A549 (cell line): Measurements from ENCODE around the gene SMIM29.

ENCODE experiments used
- CEBPB ChIP-seq, 2 experiments: fragments of >200 bp in 1 of 2; sonication (Bioruptor Twin) in 1 of 2; formaldehyde crosslinking in 1 of 2; IDR thresholded peaks; 2 replicates each; pipeline ENCODE4 v1.6.1; 2012 to 2016
- CTCF ChIP-seq: fragments of >200 bp; sonication (Bioruptor Twin); formaldehyde crosslinking; IDR thresholded peaks from 3 replicates; pipeline ENCODE4 v1.5.1; 2016
- FOSL2 ChIP-seq, 2 experiments: fragments of 450-650 bp in 1 of 2; fragments of >200 bp in 1 of 2; sonication (Bioruptor Twin) in 1 of 2; formaldehyde crosslinking; IDR thresholded peaks; 2 replicates each; pipeline versions ENCODE4 v1.5.0 to v1.6.1; 2016 to 2020; ENCODE audit warnings: mild to moderate bottlenecking in 1 of 2, moderate library complexity in 1 of 2
- JUNB ChIP-seq: fragments of >200 bp; sonication (Bioruptor Twin); formaldehyde crosslinking; IDR thresholded peaks from 2 replicates; pipeline ENCODE4 v1.6.1; 2016
- KDM5A ChIP-seq: fragments of 200-600 bp; sonication (generic); IDR thresholded peaks from 2 replicates; pipeline ENCODE4 v1.6.1; 2016; ENCODE audit warnings: antibody characterized with exemption, mild to moderate bottlenecking
- MAFK ChIP-seq: fragments of 450-650 bp; IDR thresholded peaks from 2 replicates; pipeline ENCODE4 v1.6.1; 2014; ENCODE audit not compliant: partially characterized antibody
- MAZ ChIP-seq: fragments of 150-350 bp; IDR thresholded peaks from 2 replicates; pipeline ENCODE4 v1.6.1; 2014; ENCODE audit warnings: antibody characterized with exemption, low read depth, low read length, borderline replicate concordance
- PHF8 ChIP-seq: fragments of 200-600 bp; sonication (generic); IDR thresholded peaks from 2 replicates; pipeline ENCODE4 v1.6.1; 2016; ENCODE audit warnings: low read depth, mild to moderate bottlenecking, antibody characterized with exemption, moderate library complexity, borderline replicate concordance
- POLR2A ChIP-seq: IDR thresholded peaks from 2 replicates; pipeline ENCODE4 v1.6.1; 2012; ENCODE audit warnings: mild to moderate bottlenecking, low read length
- RAD21 ChIP-seq, 2 experiments: fragments of >200 bp in 1 of 2; sonication (Bioruptor Twin) in 1 of 2; formaldehyde crosslinking in 1 of 2; IDR thresholded peaks in 1 of 2; conservative IDR thresholded peaks in 1 of 2; 2 replicates in 1 of 2; 3 replicates in 1 of 2; pipeline ENCODE4 v1.6.1; 2012 to 2018; ENCODE audit warnings: inconsistent platforms in 1 of 2
- REST ChIP-seq: fragments of 200-600 bp; sonication (generic); IDR thresholded peaks from 2 replicates; pipeline ENCODE4 v1.6.1; 2016; ENCODE audit warnings: antibody characterized with exemption, mild to moderate bottlenecking, moderate library complexity
- SMC3 ChIP-seq: fragments of >200 bp; sonication (Bioruptor Twin); formaldehyde crosslinking; IDR thresholded peaks from 3 replicates; pipeline ENCODE4 v1.6.1; 2018; ENCODE audit warnings: inconsistent platforms
- USF2 ChIP-seq: fragments of 450-650 bp; IDR thresholded peaks from 2 replicates; pipeline ENCODE4 v1.6.1; 2014; ENCODE audit warnings: antibody characterized with exemption

GRCh38 chr6:34241351-34242215 is 7.2 kb downstream of the SMIM29 start:
- TF ChIP-seq POLR2A: no peak
- TF ChIP-seq MAZ: no peak
- no peak for TF ChIP-seq CTCF
- no peak for TF ChIP-seq JUNB
- TF ChIP-seq SMC3: no peak
- no peak for TF ChIP-seq MAFK
- TF ChIP-seq PHF8: no peak
- TF ChIP-seq REST: no peak
- no peak for TF ChIP-seq RAD21 (conservative IDR thresholded peaks at IDR 0.05 in 1 of 2, IDR thresholded peaks at IDR 0.05 in 1 of 2)
- no peak for TF ChIP-seq CEBPB (IDR thresholded peaks at IDR 0.05)
- TF ChIP-seq KDM5A: no peak
- no peak for TF ChIP-seq FOSL2 (IDR thresholded peaks at IDR 0.05)
- TF ChIP-seq FOSL2 (CRISPR knock-in tag; IDR thresholded peaks at IDR 0.05): no peak
- TF ChIP-seq USF2: no peak
